NCI-H748 (cell line): ENCODE data around the gene STK24.
"Not testable (repeated sequence)": the region's sequence is repeated elsewhere in the genome, so short reads cannot be mapped to it uniquely, and the experiment has no call there.

Source experiments
- DNase-seq: peaks from one replicate; lab custom pipeline; 2025; ENCODE audit not compliant: unreplicated experiment; lab: John Stamatoyannopoulos, UW

Gene STK24

GRCh38 chr13:98576963-98577835 lies at the start of gene STK24:
Gene STK24 (minus strand): TSS chr13:98577107. CDS start chr13:98576786, 321 bp downstream.
- peak; percentile 77 for DNase-seq

GRCh38 chr13:98626298-98626935 lies 49.5 kb upstream of the STK24 start:
- DNase-seq = peak; percentile 49

DNA sequence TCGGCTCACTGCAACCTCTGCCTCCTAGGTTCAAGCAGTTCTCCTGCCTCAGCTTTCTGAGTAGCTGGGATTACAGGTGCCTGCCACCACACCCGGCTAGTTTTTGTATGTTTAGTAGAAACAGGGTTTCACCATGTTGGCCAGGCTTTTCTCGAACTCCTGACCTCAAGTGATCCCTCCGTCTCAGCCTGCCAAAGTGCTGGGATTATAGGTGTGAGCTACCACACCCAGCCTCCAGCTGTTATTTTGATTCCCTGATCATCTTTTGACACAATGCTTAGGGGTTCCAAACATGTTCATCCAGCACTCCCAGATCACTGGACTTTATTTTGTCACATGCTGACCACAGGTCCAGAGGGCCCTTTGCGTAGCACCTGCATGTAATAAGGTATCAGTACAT lies 47.7 kb upstream of the STK24 start:
- DNase-seq = not testable (repeated sequence)

- no peak for DNase-seq
Observed at GRCh38 chr13:98622931-98623331, 46.0 kb upstream of the STK24 start.

- no peak for DNase-seq
Observed at GRCh38 chr13:98619556-98619955, 42.6 kb upstream of the STK24 start.

GRCh38 chr13:98615595-98615994 lies 38.7 kb upstream of the STK24 start:
- not testable (repeated sequence) for DNase-seq

DNA sequence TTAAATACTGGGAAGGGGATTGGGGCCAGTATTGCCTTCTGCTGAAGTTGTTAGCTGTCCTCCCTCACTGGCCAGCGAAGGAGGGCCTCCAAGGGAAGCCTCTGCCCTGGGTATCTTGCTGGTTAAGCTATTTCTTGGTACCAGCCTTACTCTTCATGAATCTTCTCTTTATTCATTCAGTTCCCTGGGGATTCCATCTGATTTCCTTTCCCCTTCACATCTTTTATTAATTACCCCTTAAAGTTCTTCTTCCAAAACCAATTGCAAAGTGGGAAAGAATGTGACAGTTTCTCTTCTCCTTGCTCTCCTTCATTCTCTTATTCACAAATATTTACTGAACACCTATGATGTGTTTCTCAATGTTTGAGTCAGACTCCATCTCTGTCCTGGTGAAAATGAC lies 36.7 kb upstream of the STK24 start:
- DNase-seq = no peak

GRCh38 chr13:98609756-98610155 lies 32.8 kb upstream of the STK24 start:
- no peak for DNase-seq

GRCh38 chr13:98606296-98606695 lies 29.4 kb upstream of the STK24 start:
- peak; percentile 51 for DNase-seq

- no peak for DNase-seq
Observed at GRCh38 chr13:98599502-98600328, 22.8 kb upstream of the STK24 start.

GRCh38 chr13:98598043-98598442 lies 21.1 kb upstream of the STK24 start:
- DNase-seq = peak; percentile 15

DNA sequence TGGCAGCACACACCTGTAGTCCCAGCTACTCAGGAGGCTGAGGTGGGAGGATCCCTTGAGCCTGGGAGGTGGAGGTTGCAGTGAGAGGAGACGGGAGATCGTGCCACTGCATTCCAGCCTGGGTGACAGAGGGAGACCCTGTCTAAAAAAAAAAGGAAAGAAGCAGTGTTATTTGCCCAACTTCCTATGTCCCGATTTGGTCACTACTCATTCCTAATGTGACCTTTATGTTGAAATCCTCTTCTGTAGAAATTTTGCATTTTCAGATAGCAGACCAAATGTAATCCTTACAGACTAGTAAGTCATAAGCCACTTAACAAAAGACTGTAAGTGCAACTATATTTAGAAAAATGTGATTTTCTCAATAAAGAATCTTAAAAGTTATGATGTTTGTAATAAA lies 18.2 kb upstream of the STK24 start:
- no peak for DNase-seq

DNA sequence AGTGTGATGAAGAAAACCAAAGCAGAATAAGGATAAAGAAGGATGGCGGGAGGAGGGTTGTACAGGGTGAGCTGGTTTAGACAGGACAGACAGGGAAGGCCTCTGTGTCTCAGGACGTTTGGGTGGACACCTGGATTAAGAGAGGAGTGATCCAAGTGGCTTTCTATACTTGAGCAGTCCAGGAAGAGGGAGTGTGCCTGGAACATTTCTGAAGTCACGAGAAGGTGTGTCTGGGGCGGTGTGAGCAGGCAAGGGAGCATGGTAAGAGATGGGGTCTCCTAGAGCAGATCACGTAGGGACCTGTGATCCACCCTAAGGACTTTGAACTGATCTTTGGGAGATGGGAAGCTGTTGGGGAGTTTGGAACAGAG lies 15.4 kb upstream of the STK24 start:
- DNase-seq = no peak

GRCh38 chr13:98591721-98592361 lies 14.9 kb upstream of the STK24 start:
- no peak for DNase-seq

DNA sequence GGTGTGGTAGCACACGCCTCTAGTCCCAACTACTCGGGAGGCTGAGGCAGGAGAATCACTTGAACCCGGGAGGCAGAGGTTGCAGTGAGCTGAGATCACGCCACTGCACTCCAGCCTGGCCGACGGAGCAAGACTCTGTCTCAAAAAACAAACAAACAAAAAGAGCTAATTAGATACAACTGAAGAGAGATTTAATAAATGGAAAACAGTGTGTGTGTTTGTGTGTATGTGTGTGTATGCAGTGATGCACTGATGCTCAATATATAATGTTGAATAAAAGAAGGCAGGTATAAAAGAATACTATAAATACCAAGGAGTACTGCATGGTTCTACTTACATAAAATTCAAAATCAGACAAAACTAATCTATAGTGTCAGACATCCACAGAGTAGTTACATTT lies 13.6 kb upstream of the STK24 start:
- DNase-seq = not testable (repeated sequence)

DNA sequence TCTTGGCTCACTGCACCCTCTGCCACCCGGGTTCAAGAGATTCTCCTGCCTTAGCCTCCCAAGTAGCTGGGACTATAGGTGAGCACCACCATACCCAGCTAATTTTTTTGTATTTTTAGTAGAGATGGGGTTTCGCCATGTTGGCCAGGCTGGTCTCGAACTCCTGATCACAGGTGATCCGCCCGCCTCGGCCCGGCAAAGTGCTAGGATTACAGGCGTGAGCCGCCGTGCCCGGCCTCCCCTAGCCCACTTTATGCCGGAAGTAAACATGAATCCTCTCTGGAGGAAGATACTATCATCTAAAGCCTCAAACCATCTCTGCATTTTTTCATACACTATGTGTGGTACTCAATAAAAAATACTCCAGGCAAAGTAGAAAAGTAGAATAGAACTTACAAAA lies 12.6 kb upstream of the STK24 start:
- not testable (repeated sequence) for DNase-seq

DNA sequence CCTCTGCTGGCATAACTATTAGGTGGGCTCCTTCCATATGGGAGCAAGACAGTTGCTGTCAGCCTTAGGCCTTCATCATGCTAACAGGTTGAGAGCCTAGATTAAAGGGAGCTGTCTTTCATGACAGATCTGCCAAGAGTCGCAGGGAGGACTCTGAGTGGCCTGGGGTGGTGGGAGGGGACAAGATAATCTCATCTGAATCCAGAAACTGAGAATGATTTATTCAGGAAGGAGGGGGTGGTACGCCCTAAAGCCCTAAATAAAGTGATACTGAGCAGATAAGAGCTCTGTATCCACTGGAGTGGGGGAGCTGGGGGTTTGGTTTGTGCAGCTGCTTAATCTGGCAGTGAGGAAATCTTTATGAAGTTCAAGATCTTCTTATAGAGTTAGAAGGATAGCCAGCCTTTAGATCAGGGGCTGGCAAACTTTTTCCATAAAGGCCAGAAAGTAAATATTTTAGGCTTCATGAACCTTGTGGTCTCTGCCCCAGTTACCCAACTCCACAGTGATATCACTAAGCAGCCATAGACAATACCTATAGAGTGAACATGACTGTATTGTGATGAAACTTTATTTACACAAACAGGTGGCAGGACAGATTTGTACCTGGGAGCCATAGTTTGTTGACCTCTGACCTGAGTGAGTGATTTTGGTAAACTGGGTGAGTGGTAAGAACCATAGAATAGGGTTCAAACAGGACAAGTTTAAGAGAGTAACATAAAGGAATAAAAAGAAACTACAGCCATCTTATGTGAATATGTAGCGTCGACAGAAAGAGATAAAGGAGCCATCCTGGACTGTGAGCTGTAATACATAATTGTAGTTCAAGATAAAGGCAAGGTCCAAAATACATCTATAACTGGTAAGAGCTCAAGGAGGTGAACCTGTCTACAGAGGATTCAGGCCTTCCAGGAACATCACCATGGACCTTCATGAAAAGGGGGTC lies 9.8 kb upstream of the STK24 start:
- no peak for DNase-seq

- DNase-seq = no peak
Observed at GRCh38 chr13:98585946-98586345, 9.0 kb upstream of the STK24 start.

DNA sequence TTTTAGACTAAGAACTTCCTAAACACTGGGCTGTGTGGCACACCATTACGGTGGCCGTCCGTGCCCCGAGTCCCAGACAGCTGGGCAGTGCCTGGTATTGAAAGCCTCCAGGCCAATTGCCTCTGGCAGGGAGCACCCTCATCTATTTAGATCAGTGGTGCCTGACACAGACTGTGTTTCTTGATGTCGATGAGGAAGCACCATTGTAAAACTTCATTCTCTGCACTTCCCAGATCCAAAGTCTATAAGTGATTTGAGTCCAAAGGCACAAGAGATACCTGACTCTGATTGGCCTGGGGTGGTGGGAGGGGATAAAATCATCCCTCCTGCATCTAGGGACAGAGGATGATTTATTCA lies 8.5 kb upstream of the STK24 start:
- no peak for DNase-seq
